Gastroesophageal sphincter (tissue), 4 donors: Measurements from ENCODE around the gene SRRD. TPM values are rescaled to one million over a fixed set of nuclear protein-coding genes. Genes with fewer than 3 reads are reported as not detected.

ENCODE experiments used
- ATAC-seq: fragments of 150-250 bp; one replicate; pipeline ENCODE4 v1.9.1; 2016; ENCODE audit warnings: mild to moderate bottlenecking, moderate library complexity
- H3K27ac ChIP-seq, 4 donors: fragments of 200-600 bp; sonication (generic) in 3 of 4; 1 replicate in 3 of 4; 2 replicates in 1 of 4; pipeline ENCODE4 v1.5.1; 2016 to 2019
- H3K27me3 ChIP-seq: fragments of 200-600 bp; sonication (generic); one replicate; pipeline ENCODE4 v1.5.1; 2019
- H3K36me3 ChIP-seq, 2 donors: fragments of 200-600 bp; sonication (generic); one replicate each; pipeline ENCODE4 v1.5.1; 2019; ENCODE audit warnings: control low read depth in 1 of 2
- H3K4me1 ChIP-seq, 3 donors: fragments of 200-600 bp; sonication (generic); 1 replicate in 2 of 3; 2 replicates in 1 of 3; pipeline ENCODE4 v1.5.1; 2016 to 2019; ENCODE audit warnings: control low read depth in 2 of 3
- H3K4me3 ChIP-seq, 2 donors: fragments of 200-600 bp; sonication (generic); one replicate each; pipeline ENCODE4 v1.5.1; 2019; ENCODE audit warnings: mild to moderate bottlenecking in 1 of 2, moderate library complexity in 1 of 2
- H3K9me3 ChIP-seq, 3 donors: fragments of 200-600 bp; sonication (generic); one replicate each; pipeline ENCODE4 v1.5.1; 2017 to 2019; ENCODE audit warnings: control low read depth in 2 of 3
- CTCF ChIP-seq, 4 experiments: fragments of 200-600 bp in 2 of 4; fragments of 450-650 bp in 2 of 4; sonication (generic) in 1 of 4; IDR thresholded peaks; one replicate each; pipeline ENCODE4 v1.5.1; 2017 to 2019; ENCODE audit warnings: antibody characterized with exemption in 4 of 4, mild to moderate bottlenecking in 2 of 4, moderate library complexity in 2 of 4
- EP300 ChIP-seq: sonication (generic); formaldehyde crosslinking; IDR thresholded peaks from one replicate; pipeline ENCODE4 v1.6.1; 2017; ENCODE audit warnings: antibody characterized with exemption, mild to moderate bottlenecking
- POLR2A ChIP-seq, 2 donors: fragments of 450-650 bp; IDR thresholded peaks; one replicate each; pipeline ENCODE4 v1.6.1; 2017; ENCODE audit warnings: antibody characterized with exemption in 2 of 2, mild to moderate bottlenecking in 2 of 2, moderate library complexity in 1 of 2
- POLR2AphosphoS5 ChIP-seq: sonication (generic); formaldehyde crosslinking; IDR thresholded peaks from one replicate; pipeline ENCODE4 v1.6.1; 2017; ENCODE audit warnings: antibody characterized with exemption
- WGBS, 2 donors: methylation state at CpG; one replicate each; pipeline ENCODE4 v1.1.5; 2018; ENCODE audit warnings: low coverage in 1 of 2; 5-methylcytosine and 5-hydroxymethylcytosine counted together
- total RNA-seq, 4 donors: library from RNA; depleted of rRNA; stranded (reverse); fragments of >200 nt; gene quantifications; one replicate each; pipeline ENCODE4 v1.1.0, GENCODE V29; 2016

The SRRD gene
- total RNA-seq, 4 donors from 2014 or later, result 16.7 to 30.0 (median 23.5) TPM

- peaks cover 0 to 50% of the 10 kb centered on the region in 2 donors for H3K36me3 ChIP-seq
- WGBS, 2 donors, result 26 to 45% methylated on average over 3 to 4 of the region's 7 CpGs
- H3K4me1 ChIP-seq, result peaks cover 13 to 58% (median 34%) of the 10 kb centered on the region in 3 donors
- TF ChIP-seq EP300 (no peak), POLR2AphosphoS5 (no peak), POLR2A (IDR thresholded peaks at IDR 0.05) (no peak), CTCF (IDR thresholded peaks at IDR 0.05) (no peak)
- H3K27ac ChIP-seq, result peak overlapping the region in 3 of 4 donors; percentile 93 to 95 (median 94)
- H3K27me3 ChIP-seq, result no peaks in the 10 kb centered on the region
- no peak overlapping the region for H3K4me3 ChIP-seq
- H3K9me3 ChIP-seq, result no peaks in the 10 kb centered on the region
- ATAC-seq, result no peak
Observed at GRCh38 chr22:26485013-26485412, 1.3 kb downstream of the SRRD start.

GRCh38 chr22:26485806-26486390 lies 2.2 kb downstream of the SRRD start:
- no peak for ATAC-seq
- Histone ChIP-seq H3K27me3 (no peaks in the 10 kb centered on the region), H3K4me3 (no peak overlapping the region), H3K4me1 (peaks cover 13 to 49% (median 25%) of the 10 kb centered on the region in 3 donors), H3K36me3 (peaks cover 0 to 53% of the 10 kb centered on the region in 2 donors), H3K9me3 (no peaks in the 10 kb centered on the region), H3K27ac (peak overlapping the region in 2 of 4 donors; percentile 94 to 95)
- TF ChIP-seq POLR2AphosphoS5, result no peak
- no peak for TF ChIP-seq POLR2A (IDR thresholded peaks at IDR 0.05)
- TF ChIP-seq EP300, result no peak
- TF ChIP-seq CTCF (IDR thresholded peaks at IDR 0.05), result no peak
- WGBS, 2 donors, result 55 to 70% methylated on average over 3 of the region's 3 CpGs

- Histone ChIP-seq H3K4me3 (no peak overlapping the region), H3K36me3 (peaks cover 0 to 53% of the 10 kb centered on the region in 2 donors), H3K9me3 (no peaks in the 10 kb centered on the region), H3K27me3 (no peaks in the 10 kb centered on the region), H3K4me1 (peaks cover 13 to 44% (median 20%) of the 10 kb centered on the region in 3 donors), H3K27ac (no peak overlapping the region)
- WGBS, 2 donors, result 70 to 78% methylated on average over 4 to 5 of the region's 5 CpGs
- TF ChIP-seq CTCF (IDR thresholded peaks at IDR 0.05) (no peak), EP300 (no peak), POLR2AphosphoS5 (no peak), POLR2A (IDR thresholded peaks at IDR 0.05) (no peak)
- ATAC-seq, result no peak
Observed at GRCh38 chr22:26486394-26486793, 2.7 kb downstream of the SRRD start.

- peaks cover 7 to 28% (median 13%) of the 10 kb centered on the region in 3 donors for H3K4me1 ChIP-seq
- no peaks in the 10 kb centered on the region for H3K27me3 ChIP-seq
- no peak overlapping the region for H3K4me3 ChIP-seq
- WGBS, 2 donors, result 30 to 40% methylated on average over 2 of the region's 3 CpGs
- ATAC-seq, result no peak
- no peak for TF ChIP-seq POLR2AphosphoS5
- no peak for TF ChIP-seq POLR2A (IDR thresholded peaks at IDR 0.05)
- no peak for TF ChIP-seq EP300
- TF ChIP-seq CTCF (IDR thresholded peaks at IDR 0.05), result no peak
- no peaks in the 10 kb centered on the region for H3K9me3 ChIP-seq
- no peak overlapping the region for H3K27ac ChIP-seq
- peaks cover 0 to 64% of the 10 kb centered on the region in 2 donors for H3K36me3 ChIP-seq
Observed at GRCh38 chr22:26487996-26488395, 4.3 kb downstream of the SRRD start.

GRCh38 chr22:26489447-26490036 lies 5.9 kb downstream of the SRRD start:
- Histone ChIP-seq H3K4me1 (peaks cover 4 to 20% (median 7%) of the 10 kb centered on the region in 3 donors), H3K27ac (no peak overlapping the region), H3K36me3 (peaks cover 0 to 80% of the 10 kb centered on the region in 2 donors), H3K4me3 (no peak overlapping the region), H3K9me3 (no peaks in the 10 kb centered on the region), H3K27me3 (no peaks in the 10 kb centered on the region)
- TF ChIP-seq POLR2A (IDR thresholded peaks at IDR 0.05), result no peak
- no peak for TF ChIP-seq EP300
- TF ChIP-seq POLR2AphosphoS5, result no peak
- no peak for TF ChIP-seq CTCF (IDR thresholded peaks at IDR 0.05)
- ATAC-seq, result no peak
- 67 to 77% methylated on average over 4 of the region's 4 CpGs for WGBS, 2 donors
